ENCODE measurements around the gene SPINT2.

DNA sequence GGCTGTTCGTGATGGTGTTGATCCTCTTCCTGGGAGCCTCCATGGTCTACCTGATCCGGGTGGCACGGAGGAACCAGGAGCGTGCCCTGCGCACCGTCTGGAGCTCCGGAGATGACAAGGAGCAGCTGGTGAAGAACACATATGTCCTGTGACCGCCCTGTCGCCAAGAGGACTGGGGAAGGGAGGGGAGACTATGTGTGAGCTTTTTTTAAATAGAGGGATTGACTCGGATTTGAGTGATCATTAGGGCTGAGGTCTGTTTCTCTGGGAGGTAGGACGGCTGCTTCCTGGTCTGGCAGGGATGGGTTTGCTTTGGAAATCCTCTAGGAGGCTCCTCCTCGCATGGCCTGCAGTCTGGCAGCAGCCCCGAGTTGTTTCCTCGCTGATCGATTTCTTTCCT is 27.5 kb downstream of the SPINT2 start:
- TF ChIP-seq, protein P1, sequence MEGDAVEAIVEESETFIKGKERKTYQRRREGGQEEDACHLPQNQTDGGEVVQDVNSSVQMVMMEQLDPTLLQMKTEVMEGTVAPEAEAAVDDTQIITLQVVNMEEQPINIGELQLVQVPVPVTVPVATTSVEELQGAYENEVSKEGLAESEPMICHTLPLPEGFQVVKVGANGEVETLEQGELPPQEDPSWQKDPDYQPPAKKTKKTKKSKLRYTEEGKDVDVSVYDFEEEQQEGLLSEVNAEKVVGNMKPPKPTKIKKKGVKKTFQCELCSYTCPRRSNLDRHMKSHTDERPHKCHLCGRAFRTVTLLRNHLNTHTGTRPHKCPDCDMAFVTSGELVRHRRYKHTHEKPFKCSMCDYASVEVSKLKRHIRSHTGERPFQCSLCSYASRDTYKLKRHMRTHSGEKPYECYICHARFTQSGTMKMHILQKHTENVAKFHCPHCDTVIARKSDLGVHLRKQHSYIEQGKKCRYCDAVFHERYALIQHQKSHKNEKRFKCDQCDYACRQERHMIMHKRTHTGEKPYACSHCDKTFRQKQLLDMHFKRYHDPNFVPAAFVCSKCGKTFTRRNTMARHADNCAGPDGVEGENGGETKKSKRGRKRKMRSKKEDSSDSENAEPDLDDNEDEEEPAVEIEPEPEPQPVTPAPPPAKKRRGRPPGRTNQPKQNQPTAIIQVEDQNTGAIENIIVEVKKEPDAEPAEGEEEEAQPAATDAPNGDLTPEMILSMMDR (IDR thresholded peaks at IDR 0.05; ENCODE audit: poor library complexity, severe bottlenecking): no peak
- TF ChIP-seq TAF1 (IDR thresholded peaks at IDR 0.05; ENCODE audit: low read depth): no peak
